Measurements from ENCODE around the gene PLK1.

The PLK1 gene

DNA sequence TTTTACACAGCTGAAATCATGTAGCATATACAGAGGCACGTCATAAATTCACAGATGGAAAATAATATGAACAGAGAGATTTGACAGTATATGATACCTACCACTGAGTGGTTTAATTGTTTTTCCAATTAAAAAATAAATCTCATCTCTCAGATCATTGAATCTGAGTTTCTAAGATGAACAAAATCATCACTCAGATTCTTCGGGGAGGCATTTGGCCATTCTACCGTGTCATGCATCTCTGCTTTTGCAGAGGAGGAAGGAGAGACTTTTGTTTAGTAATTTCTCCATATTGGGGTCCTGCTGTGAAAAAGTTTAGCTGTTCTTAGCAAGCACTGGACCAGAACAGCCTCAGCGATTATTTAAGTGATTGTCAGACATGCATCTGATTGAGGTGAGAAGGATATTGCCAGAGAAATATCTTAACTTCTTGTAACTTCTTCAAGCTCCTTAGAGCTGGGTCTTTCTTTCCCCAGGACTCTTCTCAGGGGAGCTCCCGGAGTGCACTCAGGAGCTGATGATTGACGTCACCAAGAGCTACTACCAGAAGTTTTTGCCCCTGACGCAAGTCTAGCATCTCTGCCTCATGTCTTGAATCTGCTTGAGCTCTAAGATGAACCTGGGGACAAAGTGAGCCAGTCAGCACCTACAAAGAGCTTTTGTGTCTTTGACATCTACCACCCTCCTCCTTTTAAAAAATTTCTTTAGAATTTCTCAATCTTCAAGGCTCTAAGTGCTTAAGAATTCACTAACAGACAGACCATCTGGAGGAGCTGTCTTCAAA is 11.9 kb upstream of the PLK1 start:
- H3K36me3 ChIP-seq (ENCODE audit: control insufficient read depth, insufficient read depth, low read length): no peaks in the 10 kb centered on the region
- peaks cover 19% of the 10 kb centered on the region for H3K4me1 ChIP-seq (ENCODE audit: control insufficient read depth, insufficient read depth, low read length)
- H3K27me3 ChIP-seq (ENCODE audit: control insufficient read depth, insufficient read depth, low read length): no peaks in the 10 kb centered on the region
- H3K9ac ChIP-seq (ENCODE audit: low read length): no peak overlapping the region
- H3K9me3 ChIP-seq (ENCODE audit: control insufficient read depth, low read length): no peaks in the 10 kb centered on the region
- H3K4me3 ChIP-seq (ENCODE audit: low read length): no peak overlapping the region

DNA sequence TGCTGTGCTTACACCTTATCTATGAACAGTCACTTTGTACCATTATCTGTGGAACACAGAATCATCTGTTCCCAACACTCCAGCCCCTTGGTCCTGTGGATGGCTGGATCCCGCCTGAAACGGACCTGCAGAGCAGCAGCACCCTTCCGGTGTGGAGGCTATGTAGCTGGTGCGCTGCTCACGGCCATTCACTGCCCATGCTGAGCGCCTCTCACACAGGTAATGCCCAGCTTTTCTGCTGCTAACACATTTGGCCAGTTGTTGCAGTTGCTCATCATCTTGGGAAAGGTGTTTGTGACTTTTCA is 11.4 kb upstream of the PLK1 start:
- Histone ChIP-seq H3K9ac (ENCODE audit: low read length) (no peak overlapping the region), H3K4me1 (ENCODE audit: control insufficient read depth, insufficient read depth, low read length) (peaks cover 19% of the 10 kb centered on the region), H3K9me3 (ENCODE audit: control insufficient read depth, low read length) (no peaks in the 10 kb centered on the region), H3K27me3 (ENCODE audit: control insufficient read depth, insufficient read depth, low read length) (no peaks in the 10 kb centered on the region), H3K4me3 (ENCODE audit: low read length) (no peak overlapping the region), H3K36me3 (ENCODE audit: control insufficient read depth, insufficient read depth, low read length) (no peaks in the 10 kb centered on the region)

DNA sequence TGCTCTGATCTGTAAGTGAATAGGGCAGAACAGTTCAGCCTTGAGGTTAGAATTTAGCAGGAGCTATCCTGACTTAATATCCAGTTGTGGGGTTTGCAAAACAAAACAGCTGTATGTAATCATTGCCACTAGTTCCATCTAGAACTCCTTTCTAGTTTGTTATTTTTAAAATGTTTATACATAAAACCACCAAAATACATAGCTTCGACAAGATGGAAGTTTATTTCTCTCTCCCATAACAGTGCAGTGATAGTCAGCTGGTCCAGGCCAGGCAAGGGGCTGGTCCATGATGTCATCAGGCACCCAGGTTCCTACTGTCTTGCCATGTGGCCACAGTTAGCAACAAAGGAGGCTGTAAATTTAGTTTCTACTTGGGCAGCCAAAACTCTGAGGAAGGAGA is 10.5 kb upstream of the PLK1 start:
- Histone ChIP-seq H3K4me1 (ENCODE audit: control insufficient read depth, insufficient read depth, low read length) (peaks cover 19% of the 10 kb centered on the region), H3K27me3 (ENCODE audit: control insufficient read depth, insufficient read depth, low read length) (no peaks in the 10 kb centered on the region), H3K36me3 (ENCODE audit: control insufficient read depth, insufficient read depth, low read length) (no peaks in the 10 kb centered on the region), H3K9ac (ENCODE audit: low read length) (no peak overlapping the region), H3K4me3 (ENCODE audit: low read length) (no peak overlapping the region), H3K9me3 (ENCODE audit: control insufficient read depth, low read length) (no peaks in the 10 kb centered on the region)

GRCh38 chr16:23668873-23669272 is 9.8 kb upstream of the PLK1 start:
- H3K4me1 ChIP-seq (ENCODE audit: control insufficient read depth, insufficient read depth, low read length): peaks cover 19% of the 10 kb centered on the region
- no peaks in the 10 kb centered on the region for H3K9me3 ChIP-seq (ENCODE audit: control insufficient read depth, low read length)
- no peak overlapping the region for H3K9ac ChIP-seq (ENCODE audit: low read length)
- H3K36me3 ChIP-seq (ENCODE audit: control insufficient read depth, insufficient read depth, low read length): no peaks in the 10 kb centered on the region
- H3K4me3 ChIP-seq (ENCODE audit: low read length): no peak overlapping the region
- no peaks in the 10 kb centered on the region for H3K27me3 ChIP-seq (ENCODE audit: control insufficient read depth, insufficient read depth, low read length)

DNA sequence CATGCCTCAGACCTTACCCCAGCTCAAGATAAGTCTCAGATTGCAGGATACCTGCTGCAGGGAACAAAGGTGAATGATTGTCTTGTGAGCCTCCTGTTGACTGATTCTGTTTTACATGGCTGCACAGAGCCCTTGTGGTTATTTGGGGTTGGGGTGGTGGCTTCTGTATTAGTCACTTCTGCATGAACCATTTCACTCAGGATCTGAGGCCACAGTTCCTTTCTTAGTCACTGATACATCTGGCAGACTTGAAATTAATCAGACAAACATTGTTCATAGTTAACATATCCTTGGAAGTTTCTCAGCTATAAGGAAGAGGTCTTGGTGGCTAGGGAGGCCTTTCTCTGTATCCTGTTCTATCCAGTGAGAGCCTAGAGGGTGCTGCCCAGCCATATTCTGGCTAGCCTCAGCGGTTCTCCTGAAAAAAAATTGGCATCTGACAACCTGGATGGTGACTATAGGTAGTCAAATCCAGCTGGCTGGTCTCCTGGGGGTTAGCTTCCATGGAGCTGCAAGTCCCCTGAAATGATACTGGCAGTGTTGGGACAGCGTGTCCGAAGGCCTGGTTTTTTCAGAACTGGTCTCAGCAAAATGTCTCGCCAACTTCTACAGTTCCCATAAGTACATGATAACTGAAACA is 8.4 kb upstream of the PLK1 start:
- H3K36me3 ChIP-seq (ENCODE audit: control insufficient read depth, insufficient read depth, low read length): no peaks in the 10 kb centered on the region
- H3K27me3 ChIP-seq (ENCODE audit: control insufficient read depth, insufficient read depth, low read length): no peaks in the 10 kb centered on the region
- no peaks in the 10 kb centered on the region for H3K9me3 ChIP-seq (ENCODE audit: control insufficient read depth, low read length)
- peak overlapping the region; percentile 16 for H3K4me3 ChIP-seq (ENCODE audit: low read length)
- H3K9ac ChIP-seq (ENCODE audit: low read length): no peak overlapping the region
- peaks cover 19% of the 10 kb centered on the region for H3K4me1 ChIP-seq (ENCODE audit: control insufficient read depth, insufficient read depth, low read length)

- no peaks in the 10 kb centered on the region for H3K36me3 ChIP-seq (ENCODE audit: control insufficient read depth, insufficient read depth, low read length)
- no peak overlapping the region for H3K9ac ChIP-seq (ENCODE audit: low read length)
- H3K27me3 ChIP-seq (ENCODE audit: control insufficient read depth, insufficient read depth, low read length): no peaks in the 10 kb centered on the region
- H3K9me3 ChIP-seq (ENCODE audit: control insufficient read depth, low read length): no peaks in the 10 kb centered on the region
- peaks cover 23% of the 10 kb centered on the region for H3K4me1 ChIP-seq (ENCODE audit: control insufficient read depth, insufficient read depth, low read length)
- H3K4me3 ChIP-seq (ENCODE audit: low read length): no peak overlapping the region
Observed at GRCh38 chr16:23673971-23674614, 4.6 kb upstream of the PLK1 start.

- peaks cover 7% of the 10 kb centered on the region for H3K36me3 ChIP-seq (ENCODE audit: control insufficient read depth, insufficient read depth, low read length)
- no peak overlapping the region for H3K9ac ChIP-seq (ENCODE audit: low read length)
- peaks cover 14% of the 10 kb centered on the region for H3K4me1 ChIP-seq (ENCODE audit: control insufficient read depth, insufficient read depth, low read length)
- H3K4me3 ChIP-seq (ENCODE audit: low read length): no peak overlapping the region
- H3K9me3 ChIP-seq (ENCODE audit: control insufficient read depth, low read length): no peaks in the 10 kb centered on the region
- H3K27me3 ChIP-seq (ENCODE audit: control insufficient read depth, insufficient read depth, low read length): no peaks in the 10 kb centered on the region
Observed at GRCh38 chr16:23676924-23677480, 1.7 kb upstream of the PLK1 start.

- Histone ChIP-seq H3K36me3 (ENCODE audit: control insufficient read depth, insufficient read depth, low read length) (peaks cover 10% of the 10 kb centered on the region), H3K4me3 (ENCODE audit: low read length) (peak overlapping the region; percentile 45), H3K27me3 (ENCODE audit: control insufficient read depth, insufficient read depth, low read length) (no peaks in the 10 kb centered on the region), H3K4me1 (ENCODE audit: control insufficient read depth, insufficient read depth, low read length) (peaks cover 14% of the 10 kb centered on the region), H3K9me3 (ENCODE audit: control insufficient read depth, low read length) (no peaks in the 10 kb centered on the region), H3K9ac (ENCODE audit: low read length) (peak overlapping the region; percentile 38)
Observed at GRCh38 chr16:23679274-23679985, 741 bp downstream of the PLK1 start.

GRCh38 chr16:23679986-23680336 is 1.3 kb downstream of the PLK1 start:
- H3K4me1 ChIP-seq (ENCODE audit: control insufficient read depth, insufficient read depth, low read length): peaks cover 14% of the 10 kb centered on the region

DNA sequence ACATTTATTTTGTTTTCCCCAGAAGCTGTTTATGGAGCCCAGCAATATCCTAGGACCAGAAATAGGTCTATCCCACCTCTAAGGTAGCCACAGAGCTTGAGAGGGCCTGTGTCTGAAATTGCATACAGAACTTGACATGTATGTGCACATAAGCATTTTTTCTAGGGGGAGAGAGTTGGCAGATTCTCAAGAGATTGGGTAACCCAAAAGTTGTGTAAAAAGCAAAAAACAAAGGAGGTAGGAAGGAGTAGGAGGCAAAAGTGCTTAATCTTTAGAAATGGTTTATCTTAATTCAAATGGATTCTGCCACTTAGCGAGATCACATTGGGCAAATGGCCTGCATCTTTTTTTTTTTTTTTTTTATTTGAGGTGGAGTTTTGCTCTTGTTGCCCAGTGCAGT is 3.5 kb downstream of the PLK1 start:
- no peaks in the 10 kb centered on the region for H3K27me3 ChIP-seq (ENCODE audit: control insufficient read depth, insufficient read depth, low read length)
- H3K9me3 ChIP-seq (ENCODE audit: control insufficient read depth, low read length): no peaks in the 10 kb centered on the region
- H3K9ac ChIP-seq (ENCODE audit: low read length): no peak overlapping the region
- H3K4me1 ChIP-seq (ENCODE audit: control insufficient read depth, insufficient read depth, low read length): peaks cover 14% of the 10 kb centered on the region
- H3K36me3 ChIP-seq (ENCODE audit: control insufficient read depth, insufficient read depth, low read length): peaks cover 10% of the 10 kb centered on the region
- H3K4me3 ChIP-seq (ENCODE audit: low read length): no peak overlapping the region

More at GRCh38 chr16:23679986-23680336, 1.3 kb downstream of the PLK1 start:
- H3K27me3 ChIP-seq (ENCODE audit: control insufficient read depth, insufficient read depth, low read length): no peaks in the 10 kb centered on the region
- H3K36me3 ChIP-seq (ENCODE audit: control insufficient read depth, insufficient read depth, low read length): peaks cover 10% of the 10 kb centered on the region
- H3K9me3 ChIP-seq (ENCODE audit: control insufficient read depth, low read length): no peaks in the 10 kb centered on the region
- peak overlapping the region; percentile 38 for H3K9ac ChIP-seq (ENCODE audit: low read length)
- peak overlapping the region; percentile 45 for H3K4me3 ChIP-seq (ENCODE audit: low read length)

DNA sequence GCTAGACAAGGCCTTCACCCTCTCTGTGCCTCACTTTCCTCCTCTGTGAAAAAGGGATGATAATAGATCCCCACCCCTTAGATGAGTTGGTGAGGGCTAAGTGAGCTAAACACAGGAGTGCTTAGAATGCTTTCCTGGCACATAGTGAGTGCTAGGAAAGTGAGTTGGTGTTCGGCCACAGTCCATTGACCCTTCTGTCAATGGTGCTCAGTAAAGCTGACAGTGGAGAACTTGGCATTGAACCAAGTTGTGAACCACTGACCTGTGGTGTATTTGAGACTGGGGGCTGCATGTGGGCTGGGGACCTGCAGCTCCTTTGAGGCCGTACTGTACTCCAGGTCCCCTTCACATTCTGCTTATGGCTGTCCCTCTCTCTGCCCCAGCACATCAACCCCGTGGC is 4.8 kb downstream of the PLK1 start:
- Histone ChIP-seq H3K9me3 (ENCODE audit: control insufficient read depth, low read length) (no peaks in the 10 kb centered on the region), H3K36me3 (ENCODE audit: control insufficient read depth, insufficient read depth, low read length) (peaks cover 10% of the 10 kb centered on the region), H3K4me1 (ENCODE audit: control insufficient read depth, insufficient read depth, low read length) (peaks cover 14% of the 10 kb centered on the region), H3K27me3 (ENCODE audit: control insufficient read depth, insufficient read depth, low read length) (no peaks in the 10 kb centered on the region), H3K4me3 (ENCODE audit: low read length) (no peak overlapping the region), H3K9ac (ENCODE audit: low read length) (no peak overlapping the region)

Measured in mucosa of stomach (tissue), 1 donor.